Measurements from ENCODE around the gene SAMD14. TPM values are rescaled to one million over a fixed set of nuclear protein-coding genes. Genes with fewer than 3 reads are reported as not detected.

Gene SAMD14
- total and polyA plus RNA-seq, 12 donors: 1.1 to 12.6 (median 3.3) TPM

DNA sequence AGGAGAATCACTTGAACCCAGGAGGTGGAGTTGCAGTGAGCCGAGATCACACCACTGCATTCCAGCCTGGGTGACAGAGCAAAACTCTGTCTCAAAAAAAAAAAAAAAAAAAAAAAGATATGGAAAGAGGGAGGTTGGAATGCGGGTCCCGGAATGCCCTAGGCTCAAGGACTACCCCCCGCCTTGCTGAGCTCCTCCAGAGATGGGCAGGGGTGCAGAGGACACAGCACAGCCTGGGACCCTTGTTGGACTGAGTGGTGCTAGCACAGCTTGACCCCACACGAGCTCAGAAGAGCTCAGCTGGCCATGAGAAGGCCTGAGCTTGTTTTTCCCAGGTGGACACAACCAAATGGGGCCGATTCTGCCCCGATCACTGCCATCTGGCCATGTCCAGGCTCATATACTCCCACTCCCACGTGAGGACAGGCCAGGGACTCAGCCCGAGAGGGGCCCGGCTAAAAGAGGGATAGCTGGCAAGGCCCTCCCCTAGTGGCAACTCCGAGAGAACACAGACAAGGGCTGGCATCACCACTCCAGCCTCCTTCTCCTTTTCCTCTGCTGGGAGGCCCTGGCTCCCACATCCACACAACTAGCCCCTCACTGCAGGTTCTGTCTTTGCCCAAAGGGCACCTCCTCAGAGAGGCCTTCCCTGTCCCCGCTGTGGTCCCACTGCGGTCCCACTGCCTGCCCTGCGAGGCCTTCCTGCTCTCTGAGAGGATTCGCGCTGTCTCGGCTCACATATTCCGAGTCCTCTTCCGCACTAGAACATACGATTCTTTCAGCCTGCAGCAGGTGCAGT lies 46.8 kb upstream of the SAMD14 start:
- intact Hi-C loops (cut with DNase I): no loop called here
- no peak for TF ChIP-seq POLR2A (IDR thresholded peaks at IDR 0.05)
- TF ChIP-seq, protein P1, sequence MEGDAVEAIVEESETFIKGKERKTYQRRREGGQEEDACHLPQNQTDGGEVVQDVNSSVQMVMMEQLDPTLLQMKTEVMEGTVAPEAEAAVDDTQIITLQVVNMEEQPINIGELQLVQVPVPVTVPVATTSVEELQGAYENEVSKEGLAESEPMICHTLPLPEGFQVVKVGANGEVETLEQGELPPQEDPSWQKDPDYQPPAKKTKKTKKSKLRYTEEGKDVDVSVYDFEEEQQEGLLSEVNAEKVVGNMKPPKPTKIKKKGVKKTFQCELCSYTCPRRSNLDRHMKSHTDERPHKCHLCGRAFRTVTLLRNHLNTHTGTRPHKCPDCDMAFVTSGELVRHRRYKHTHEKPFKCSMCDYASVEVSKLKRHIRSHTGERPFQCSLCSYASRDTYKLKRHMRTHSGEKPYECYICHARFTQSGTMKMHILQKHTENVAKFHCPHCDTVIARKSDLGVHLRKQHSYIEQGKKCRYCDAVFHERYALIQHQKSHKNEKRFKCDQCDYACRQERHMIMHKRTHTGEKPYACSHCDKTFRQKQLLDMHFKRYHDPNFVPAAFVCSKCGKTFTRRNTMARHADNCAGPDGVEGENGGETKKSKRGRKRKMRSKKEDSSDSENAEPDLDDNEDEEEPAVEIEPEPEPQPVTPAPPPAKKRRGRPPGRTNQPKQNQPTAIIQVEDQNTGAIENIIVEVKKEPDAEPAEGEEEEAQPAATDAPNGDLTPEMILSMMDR (IDR thresholded peaks at IDR 0.05): no peak
- no peaks in the 10 kb centered on the region for H3K27me3 ChIP-seq
- DNase-seq: no peak
- 89 to 95% (median 91%) methylated on average over 17 to 20 of the region's 20 CpGs for WGBS, 4 donors
- H3K9me3 ChIP-seq (replicated peaks in 1 of 3): no peaks in the 10 kb centered on the region
- no peaks in the 10 kb centered on the region for H3K36me3 ChIP-seq (replicated peaks in 1 of 2)
- peak overlapping the region in 2 of 5 donors; percentile 60 to 66 for H3K27ac ChIP-seq
- no peak overlapping the region for H3K4me3 ChIP-seq
- peaks cover 12 to 15% of the 10 kb centered on the region in 2 donors for H3K4me1 ChIP-seq (replicated peaks in 1 of 2)

DNA sequence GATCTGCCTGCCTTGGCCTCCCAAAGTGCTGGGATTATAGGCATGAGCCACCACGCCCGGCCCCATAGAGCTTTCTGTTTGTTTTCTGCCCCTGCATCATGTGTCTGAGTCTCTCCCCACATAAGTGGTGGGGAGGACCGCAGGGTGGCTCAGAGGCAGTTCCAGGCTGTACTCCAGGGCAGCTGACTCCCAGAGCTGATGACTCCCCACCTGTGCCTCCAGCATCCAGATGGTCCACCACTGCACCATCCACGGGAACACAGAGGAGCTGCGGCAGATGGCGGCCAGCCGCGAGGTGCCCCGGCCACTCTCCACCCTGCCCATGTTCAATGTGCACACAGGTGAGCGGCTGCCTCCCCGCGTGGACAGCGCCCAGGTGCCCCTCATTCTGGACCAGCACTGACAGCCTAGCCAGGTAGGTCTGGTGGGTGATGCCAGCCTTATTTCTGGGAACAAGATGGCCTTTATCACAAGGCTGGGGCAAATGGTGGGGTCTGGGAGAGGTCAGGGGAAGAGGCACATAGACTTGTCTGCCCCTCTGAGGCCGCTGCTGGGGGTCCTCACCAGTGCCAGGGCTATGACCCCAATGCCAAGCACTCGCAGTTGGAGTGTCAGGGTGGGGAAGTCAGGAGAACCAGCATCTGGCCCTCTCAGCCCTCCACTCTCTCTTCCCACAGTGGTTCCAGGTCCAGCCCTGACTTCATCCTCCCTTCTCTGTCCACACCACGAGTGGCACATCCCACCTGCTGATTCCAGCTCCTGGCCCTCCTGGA lies 45.3 kb upstream of the SAMD14 start:
- TF ChIP-seq, protein P1 (IDR thresholded peaks at IDR 0.05): no peak
- TF ChIP-seq POLR2A (IDR thresholded peaks at IDR 0.05): no peak
- Histone ChIP-seq H3K27me3 (no peaks in the 10 kb centered on the region), H3K9me3 (replicated peaks in 1 of 3) (no peaks in the 10 kb centered on the region), H3K27ac (peak overlapping the region in 1 of 5 donors; percentile 52), H3K4me3 (no peak overlapping the region), H3K36me3 (replicated peaks in 1 of 2) (no peaks in the 10 kb centered on the region), H3K4me1 (replicated peaks in 1 of 2) (peaks cover 12 to 15% of the 10 kb centered on the region in 2 donors)
- no peak for DNase-seq
- 85 to 93% (median 92%) methylated on average over 4 to 16 of the region's 16 CpGs for WGBS, 4 donors
- intact Hi-C loops (cut with DNase I): no loop called here

DNA sequence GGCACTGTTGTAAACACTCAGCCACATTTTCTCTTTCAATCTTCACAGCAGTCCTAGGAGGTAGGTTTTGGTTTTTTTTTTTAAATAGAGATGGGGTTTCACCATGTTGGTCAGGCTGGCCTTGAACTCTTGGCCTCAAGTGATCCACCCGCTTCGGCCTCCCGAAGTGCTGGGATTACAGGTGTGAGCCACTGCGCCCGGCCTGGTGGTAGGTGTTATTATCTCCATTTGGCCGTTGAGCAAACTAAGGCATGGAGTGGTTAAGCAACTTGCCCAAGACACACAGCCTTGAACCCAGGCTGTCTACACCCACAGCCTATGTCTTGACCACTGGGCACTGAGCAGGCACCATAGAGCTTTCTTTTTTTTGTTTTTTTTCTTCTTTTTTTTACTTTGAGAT lies 44.5 kb upstream of the SAMD14 start:
- no peak overlapping the region for H3K4me3 ChIP-seq
- intact Hi-C loops (cut with DNase I): no loop called here
- no peak for DNase-seq
- 75 to 82% (median 78%) methylated on average over 6 of the region's 6 CpGs for WGBS, 4 donors
- no peak for TF ChIP-seq POLR2A (IDR thresholded peaks at IDR 0.05)
- TF ChIP-seq, protein P1 (IDR thresholded peaks at IDR 0.05): no peak
- H3K36me3 ChIP-seq (replicated peaks in 1 of 2): no peaks in the 10 kb centered on the region
- no peak overlapping the region for H3K27ac ChIP-seq
- H3K9me3 ChIP-seq (replicated peaks in 1 of 3): no peaks in the 10 kb centered on the region
- H3K4me1 ChIP-seq (replicated peaks in 1 of 2): peaks cover 12 to 15% of the 10 kb centered on the region in 2 donors
- no peaks in the 10 kb centered on the region for H3K27me3 ChIP-seq

DNA sequence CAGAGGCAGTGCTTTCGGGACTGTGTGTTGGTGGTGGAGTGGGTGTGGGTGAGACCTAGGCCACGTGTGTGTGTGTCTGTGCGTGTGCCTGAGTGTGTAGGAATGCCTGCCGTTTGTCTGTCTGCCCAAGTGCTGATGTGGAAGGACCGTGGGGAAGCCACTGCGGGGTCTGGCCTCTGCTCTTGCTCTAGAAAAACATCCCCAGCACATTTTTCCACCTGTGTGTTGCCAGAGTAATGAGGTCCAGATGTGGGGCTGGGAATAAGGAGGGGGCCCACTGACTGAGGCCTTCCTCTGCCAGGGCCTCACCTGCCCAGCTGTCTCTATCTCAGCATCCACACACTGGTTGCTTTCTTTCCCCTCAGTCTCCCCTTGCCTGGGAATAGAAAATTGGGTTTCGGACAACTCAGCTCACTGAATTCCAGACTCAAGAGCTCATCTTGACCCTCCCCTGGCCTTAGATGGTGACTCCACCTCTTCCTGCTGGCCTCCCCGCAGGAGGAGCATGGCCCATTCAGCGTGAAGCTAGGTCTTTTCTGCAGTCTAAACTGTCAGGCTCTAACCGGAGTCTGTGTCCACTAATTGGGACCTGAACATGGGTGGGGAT lies 43.5 kb upstream of the SAMD14 start:
- no peaks in the 10 kb centered on the region for H3K27me3 ChIP-seq
- intact Hi-C loops (cut with DNase I): no loop called here
- WGBS, 4 donors: 58 to 81% (median 72%) methylated on average over 9 to 10 of the region's 10 CpGs
- H3K27ac ChIP-seq: peak overlapping the region in 2 of 5 donors; percentile 54 to 77
- no peak overlapping the region for H3K4me3 ChIP-seq
- DNase-seq: no peak
- no peak for TF ChIP-seq POLR2A (IDR thresholded peaks at IDR 0.05)
- TF ChIP-seq, protein P1 (IDR thresholded peaks at IDR 0.05): no peak
- H3K4me1 ChIP-seq (replicated peaks in 1 of 2): peaks cover 10 to 12% of the 10 kb centered on the region in 2 donors
- no peaks in the 10 kb centered on the region for H3K9me3 ChIP-seq (replicated peaks in 1 of 3)
- no peaks in the 10 kb centered on the region for H3K36me3 ChIP-seq (replicated peaks in 1 of 2)
